ENCODE measurements around the gene RAPGEF3.

Gene RAPGEF3

DNA sequence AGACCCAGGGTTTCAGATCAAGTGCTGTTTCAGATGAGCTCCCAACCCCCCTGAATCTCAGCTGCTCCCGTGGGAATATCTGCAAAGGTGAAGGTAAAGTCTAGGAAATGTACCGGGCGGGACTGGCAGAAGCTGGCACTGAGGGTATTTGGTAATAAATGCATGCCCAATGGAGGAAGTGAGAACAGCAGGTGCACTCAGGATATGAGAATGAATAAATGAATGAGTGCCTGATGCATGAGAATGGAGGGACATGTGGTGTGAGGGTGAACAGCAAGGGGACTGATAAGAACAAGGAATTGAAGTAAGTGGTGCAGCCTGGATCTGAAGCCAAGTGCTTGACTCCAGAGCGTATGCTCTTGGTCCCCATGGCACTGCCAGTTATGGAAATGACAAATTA is 11.6 kb downstream of the RAPGEF3 start:
- DNase-seq (ENCODE audit: low read depth): no peak
- H3K4me3 ChIP-seq (ENCODE audit: low read depth, low read length): no peak overlapping the region
- TF ChIP-seq, protein P1, sequence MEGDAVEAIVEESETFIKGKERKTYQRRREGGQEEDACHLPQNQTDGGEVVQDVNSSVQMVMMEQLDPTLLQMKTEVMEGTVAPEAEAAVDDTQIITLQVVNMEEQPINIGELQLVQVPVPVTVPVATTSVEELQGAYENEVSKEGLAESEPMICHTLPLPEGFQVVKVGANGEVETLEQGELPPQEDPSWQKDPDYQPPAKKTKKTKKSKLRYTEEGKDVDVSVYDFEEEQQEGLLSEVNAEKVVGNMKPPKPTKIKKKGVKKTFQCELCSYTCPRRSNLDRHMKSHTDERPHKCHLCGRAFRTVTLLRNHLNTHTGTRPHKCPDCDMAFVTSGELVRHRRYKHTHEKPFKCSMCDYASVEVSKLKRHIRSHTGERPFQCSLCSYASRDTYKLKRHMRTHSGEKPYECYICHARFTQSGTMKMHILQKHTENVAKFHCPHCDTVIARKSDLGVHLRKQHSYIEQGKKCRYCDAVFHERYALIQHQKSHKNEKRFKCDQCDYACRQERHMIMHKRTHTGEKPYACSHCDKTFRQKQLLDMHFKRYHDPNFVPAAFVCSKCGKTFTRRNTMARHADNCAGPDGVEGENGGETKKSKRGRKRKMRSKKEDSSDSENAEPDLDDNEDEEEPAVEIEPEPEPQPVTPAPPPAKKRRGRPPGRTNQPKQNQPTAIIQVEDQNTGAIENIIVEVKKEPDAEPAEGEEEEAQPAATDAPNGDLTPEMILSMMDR (IDR thresholded peaks at IDR 0.05; ENCODE audit: low read depth, low read length, missing control alignments): no peak

DNA sequence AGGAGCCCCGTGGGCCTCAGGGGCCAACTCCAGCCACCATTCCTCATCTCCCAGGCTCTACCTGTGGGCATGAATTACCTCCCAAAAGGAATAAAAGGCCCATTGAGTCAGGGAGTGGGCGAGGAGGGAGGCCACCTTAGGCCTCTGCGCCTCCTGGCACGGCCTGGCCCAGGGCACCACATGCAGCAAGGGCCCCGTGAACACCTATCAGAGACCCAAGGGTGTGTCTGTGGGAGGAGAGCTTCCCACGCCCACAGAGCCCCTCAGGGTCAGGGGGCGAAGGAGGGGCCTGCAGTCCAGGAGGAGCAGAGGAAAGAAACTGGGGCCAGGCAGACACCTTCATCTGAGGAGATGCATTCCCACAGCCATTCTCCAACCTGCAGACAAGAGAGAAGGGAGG is 12.2 kb downstream of the RAPGEF3 start:
- TF ChIP-seq, protein P1 (IDR thresholded peaks at IDR 0.05; ENCODE audit: low read depth, low read length, missing control alignments): no peak
- no peak for DNase-seq (ENCODE audit: low read depth)
- no peak overlapping the region for H3K4me3 ChIP-seq (ENCODE audit: low read depth, low read length)

DNA sequence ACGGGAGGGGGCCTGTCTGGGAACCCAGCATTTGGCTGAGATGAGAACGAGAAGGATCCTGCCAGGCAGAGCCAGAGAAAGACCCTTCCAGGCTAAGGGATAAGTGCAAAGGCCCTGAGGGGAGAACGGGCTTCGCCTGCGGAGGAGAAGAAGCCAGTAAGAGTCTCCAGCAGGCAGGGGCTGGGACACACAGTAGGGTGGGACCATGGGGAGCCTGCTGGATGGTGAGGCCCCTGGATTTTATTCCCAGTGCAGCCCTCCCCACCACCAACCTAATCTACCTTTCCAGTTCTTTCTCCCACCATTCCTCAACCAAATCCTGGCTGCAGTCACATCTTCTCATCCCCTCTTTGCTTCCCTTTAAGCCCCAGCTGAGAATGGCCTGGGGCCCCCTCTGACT is 12.6 kb downstream of the RAPGEF3 start:
- TF ChIP-seq, protein P1 (IDR thresholded peaks at IDR 0.05; ENCODE audit: low read depth, low read length, missing control alignments): no peak
- DNase-seq (ENCODE audit: low read depth): no peak
- no peak overlapping the region for H3K4me3 ChIP-seq (ENCODE audit: low read depth, low read length)

DNA sequence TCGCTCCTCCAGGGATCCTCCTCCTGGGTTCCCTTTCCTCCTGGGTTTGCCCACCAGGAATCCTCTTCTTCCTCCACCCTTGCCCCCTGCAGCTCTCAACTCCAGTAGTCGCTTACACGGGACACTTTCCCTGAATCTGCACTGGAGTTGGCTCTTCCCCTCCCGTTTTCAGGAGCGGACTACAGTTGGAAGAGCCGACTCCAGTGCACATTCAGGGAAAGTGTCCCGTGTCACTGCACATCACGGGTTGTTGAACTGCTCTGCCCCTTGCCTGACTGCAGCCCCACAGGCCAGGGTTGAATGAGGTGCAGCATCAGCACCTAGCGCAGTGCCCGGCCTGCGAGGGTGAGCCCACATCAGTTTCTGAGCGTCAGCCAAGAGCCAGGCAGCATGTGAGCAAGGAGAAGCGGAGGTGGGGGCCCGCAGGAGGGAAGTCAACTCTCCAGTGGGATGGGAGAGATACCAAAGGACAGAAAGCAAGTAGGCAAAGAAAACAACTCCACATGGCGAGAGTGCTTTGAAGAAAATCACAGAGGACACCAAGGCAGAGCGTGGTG is 13.1 kb downstream of the RAPGEF3 start:
- no peak for DNase-seq (ENCODE audit: low read depth)
- TF ChIP-seq, protein P1 (IDR thresholded peaks at IDR 0.05; ENCODE audit: low read depth, low read length, missing control alignments): no peak
- no peak overlapping the region for H3K4me3 ChIP-seq (ENCODE audit: low read depth, low read length)

DNA sequence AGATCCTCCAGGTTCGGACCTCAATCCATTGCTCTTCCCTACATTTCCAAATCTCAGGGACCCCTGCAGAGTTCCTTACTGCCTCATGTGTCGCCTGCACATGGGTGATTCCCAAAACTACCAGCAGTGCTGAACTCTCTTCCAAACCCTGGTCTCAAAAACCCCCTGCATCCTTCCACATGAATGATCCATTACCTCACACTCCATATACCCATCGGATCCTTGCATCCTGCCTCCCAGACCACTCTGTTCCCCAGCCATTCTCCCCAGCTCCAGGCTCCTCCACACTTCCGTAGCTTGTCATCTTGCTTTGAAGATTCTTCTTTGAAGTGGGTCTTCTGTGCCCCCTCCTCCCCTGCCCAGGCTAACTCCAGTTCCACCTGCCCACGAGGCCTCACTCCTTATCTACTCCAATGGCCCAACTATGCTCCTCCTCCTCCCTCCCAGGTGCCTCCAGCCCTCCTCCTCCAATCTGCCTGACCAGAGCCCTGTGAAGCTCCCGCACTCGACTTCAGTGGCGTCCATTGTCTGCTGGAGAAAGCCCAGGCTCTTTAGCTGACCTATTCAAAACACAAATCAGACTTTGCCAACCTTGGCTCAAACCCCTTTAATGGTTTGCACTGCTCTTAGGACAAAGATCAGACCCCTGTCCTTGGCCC is 13.8 kb downstream of the RAPGEF3 start:
- no peak overlapping the region for H3K4me3 ChIP-seq (ENCODE audit: low read depth, low read length)
- DNase-seq (ENCODE audit: low read depth): no peak
- TF ChIP-seq, protein P1 (IDR thresholded peaks at IDR 0.05; ENCODE audit: low read depth, low read length, missing control alignments): no peak

DNA sequence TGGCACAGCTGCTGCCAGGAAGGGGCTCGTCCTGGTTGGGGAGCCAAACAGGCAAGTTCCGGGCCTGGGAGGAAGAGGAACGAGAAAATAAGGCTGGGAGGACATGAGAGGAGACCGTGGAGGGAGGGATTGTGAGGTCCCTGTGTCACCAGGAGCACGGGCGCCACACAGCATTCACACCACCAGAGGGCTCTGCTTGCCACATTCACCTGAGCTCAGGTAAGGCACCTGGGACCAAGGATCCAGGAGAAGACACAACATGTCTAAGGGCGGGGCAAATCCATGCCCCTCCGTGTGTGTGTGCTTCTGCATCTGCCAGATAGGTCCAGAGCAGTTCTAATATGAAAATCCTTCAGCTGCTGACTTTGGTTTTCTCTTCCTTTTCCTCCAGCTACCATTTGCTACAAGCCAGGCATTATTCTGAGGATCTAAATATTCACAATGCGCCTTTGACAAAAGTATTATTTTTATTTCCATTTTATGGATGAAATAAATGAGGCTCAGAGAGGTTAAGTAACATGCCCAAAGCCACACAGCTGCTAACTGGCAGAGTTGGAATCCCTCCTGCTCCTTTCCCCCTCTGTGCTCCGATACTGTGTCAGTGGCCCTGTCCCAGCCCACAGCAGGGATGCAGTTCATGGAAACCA is 14.6 kb downstream of the RAPGEF3 start:
- no peak for DNase-seq (ENCODE audit: low read depth)
- TF ChIP-seq, protein P1 (IDR thresholded peaks at IDR 0.05; ENCODE audit: low read depth, low read length, missing control alignments): peak; percentile 76

More for the DNA sequence above, 14.6 kb downstream of the RAPGEF3 start:
- H3K4me3 ChIP-seq (ENCODE audit: low read depth, low read length): no peak overlapping the region

Measured in GM12864 (cell line).